Mononuclear cell (primary cell): Measurements from ENCODE around the gene SRBD1. TPM values are rescaled to one million over a fixed set of nuclear protein-coding genes. Genes with fewer than 3 reads are reported as not detected.

ENCODE experiments used
- H3K27me3 ChIP-seq: 2 replicates; pipeline ENCODE4 v1.6.0; 2011; ENCODE audit warnings: low read length, control low read depth; ENCODE audit not compliant: insufficient read depth
- H3K4me1 ChIP-seq: 2 replicates; pipeline ENCODE4 v1.5.1; 2011; ENCODE audit warnings: mild to moderate bottlenecking, low read length, control low read depth; ENCODE audit not compliant: insufficient read depth
- H3K4me3 ChIP-seq: 2 replicates; pipeline ENCODE4 v1.5.1; 2011; ENCODE audit warnings: mild to moderate bottlenecking, low read length, moderate library complexity
- H3K9me3 ChIP-seq: 2 replicates; pipeline ENCODE4 v1.5.1; 2011; ENCODE audit warnings: low read depth, mild to moderate bottlenecking, control low read depth, low read length
- total RNA-seq: library from RNA; depleted of rRNA; stranded (reverse); fragments of >200 nt; gene quantifications from one replicate; pipeline ENCODE4 v1.2.3, GENCODE V29; 2012

Gene SRBD1
- total RNA-seq, 1 donor: 49.6 TPM

- H3K9me3 ChIP-seq: no peaks in the 10 kb centered on the region
- H3K4me1 ChIP-seq: peaks cover 1% of the 10 kb centered on the region
- H3K27me3 ChIP-seq: no peaks in the 10 kb centered on the region
- H3K4me3 ChIP-seq: no peak overlapping the region
Observed at GRCh38 chr2:45554742-45555140, 56.3 kb downstream of the SRBD1 start.

GRCh38 chr2:45554073-45554741, 56.9 kb downstream of the SRBD1 start:
- Histone ChIP-seq H3K4me1 (no peaks in the 10 kb centered on the region), H3K4me3 (no peak overlapping the region), H3K9me3 (no peaks in the 10 kb centered on the region), H3K27me3 (no peaks in the 10 kb centered on the region)

- no peak overlapping the region for H3K4me3 ChIP-seq
- no peaks in the 10 kb centered on the region for H3K9me3 ChIP-seq
- H3K27me3 ChIP-seq: no peaks in the 10 kb centered on the region
- H3K4me1 ChIP-seq: no peaks in the 10 kb centered on the region
Observed at GRCh38 chr2:45551862-45552261, 59.2 kb downstream of the SRBD1 start.

GRCh38 chr2:45545943-45546342, 65.1 kb downstream of the SRBD1 start:
- H3K4me1 ChIP-seq: no peaks in the 10 kb centered on the region
- no peaks in the 10 kb centered on the region for H3K9me3 ChIP-seq
- no peak overlapping the region for H3K4me3 ChIP-seq

GRCh38 chr2:45543257-45543656, 67.8 kb downstream of the SRBD1 start:
- H3K4me3 ChIP-seq: no peak overlapping the region
- no peaks in the 10 kb centered on the region for H3K27me3 ChIP-seq
- H3K4me1 ChIP-seq: no peaks in the 10 kb centered on the region
- H3K9me3 ChIP-seq: no peaks in the 10 kb centered on the region

More at GRCh38 chr2:45545943-45546342, 65.1 kb downstream of the SRBD1 start:
- no peaks in the 10 kb centered on the region for H3K27me3 ChIP-seq

- no peaks in the 10 kb centered on the region for H3K27me3 ChIP-seq
- no peaks in the 10 kb centered on the region for H3K9me3 ChIP-seq
- no peaks in the 10 kb centered on the region for H3K4me1 ChIP-seq
- no peak overlapping the region for H3K4me3 ChIP-seq
Observed at GRCh38 chr2:45542013-45542412, 69.1 kb downstream of the SRBD1 start.

GRCh38 chr2:45541450-45541849, 69.6 kb downstream of the SRBD1 start:
- Histone ChIP-seq H3K27me3 (no peaks in the 10 kb centered on the region), H3K4me1 (no peaks in the 10 kb centered on the region), H3K9me3 (no peaks in the 10 kb centered on the region), H3K4me3 (no peak overlapping the region)

- no peaks in the 10 kb centered on the region for H3K9me3 ChIP-seq
- H3K4me1 ChIP-seq: no peaks in the 10 kb centered on the region
- H3K4me3 ChIP-seq: no peak overlapping the region
- H3K27me3 ChIP-seq: no peaks in the 10 kb centered on the region
Observed at GRCh38 chr2:45540942-45541341, 70.1 kb downstream of the SRBD1 start.

- Histone ChIP-seq H3K4me3 (no peak overlapping the region), H3K4me1 (no peaks in the 10 kb centered on the region), H3K9me3 (no peaks in the 10 kb centered on the region), H3K27me3 (no peaks in the 10 kb centered on the region)
Observed at GRCh38 chr2:45533771-45534170, 77.3 kb downstream of the SRBD1 start.

- H3K4me3 ChIP-seq: no peak overlapping the region
- H3K9me3 ChIP-seq: no peaks in the 10 kb centered on the region
- no peaks in the 10 kb centered on the region for H3K4me1 ChIP-seq
- no peaks in the 10 kb centered on the region for H3K27me3 ChIP-seq
Observed at GRCh38 chr2:45532181-45532580, 78.9 kb downstream of the SRBD1 start.

- Histone ChIP-seq H3K27me3 (no peaks in the 10 kb centered on the region), H3K4me1 (no peaks in the 10 kb centered on the region), H3K4me3 (no peak overlapping the region), H3K9me3 (no peaks in the 10 kb centered on the region)
Observed at GRCh38 chr2:45524016-45524415, 87.1 kb downstream of the SRBD1 start.

GRCh38 chr2:45518546-45518945, 92.5 kb downstream of the SRBD1 start:
- H3K27me3 ChIP-seq: no peaks in the 10 kb centered on the region
- H3K4me3 ChIP-seq: no peak overlapping the region
- no peaks in the 10 kb centered on the region for H3K9me3 ChIP-seq
- H3K4me1 ChIP-seq: no peaks in the 10 kb centered on the region

- no peaks in the 10 kb centered on the region for H3K27me3 ChIP-seq
- H3K9me3 ChIP-seq: no peaks in the 10 kb centered on the region
- H3K4me1 ChIP-seq: no peaks in the 10 kb centered on the region
- H3K4me3 ChIP-seq: no peak overlapping the region
Observed at GRCh38 chr2:45510701-45511420, 100.2 kb downstream of the SRBD1 start.

- no peaks in the 10 kb centered on the region for H3K27me3 ChIP-seq
- H3K4me3 ChIP-seq: no peak overlapping the region
- no peaks in the 10 kb centered on the region for H3K9me3 ChIP-seq
Observed at GRCh38 chr2:45506756-45507155, 104.3 kb downstream of the SRBD1 start.

GRCh38 chr2:45505138-45505537, 105.9 kb downstream of the SRBD1 start:
- Histone ChIP-seq H3K4me1 (no peaks in the 10 kb centered on the region), H3K27me3 (no peaks in the 10 kb centered on the region), H3K9me3 (no peaks in the 10 kb centered on the region), H3K4me3 (no peak overlapping the region)

More at GRCh38 chr2:45506756-45507155, 104.3 kb downstream of the SRBD1 start:
- no peaks in the 10 kb centered on the region for H3K4me1 ChIP-seq
